Calu3 (cell line): ENCODE data around the gene PSPN. TPM values are rescaled to one million over a fixed set of nuclear protein-coding genes. Genes with fewer than 3 reads are reported as not detected.
A peak's percentile ranks its signal among the peaks of the same experiment; 100 is the strongest.

Experiments
- BruUV-seq: library from RNA; stranded (reverse); fragments of 400-500 nt; replicated peaks from 2 replicates; lab custom pipeline; 2021; lab: Mats Ljungman, UMichigan
- CTCF ChIA-PET: fragments of 300-600 bp; sonication (Branson Sonifier 250); formaldehyde crosslinking; loops from one replicate; lab custom pipeline; 2022; ENCODE audit warnings: antibody characterized with exemption; lab: Charles Lee
- DNase-seq: peaks from one replicate; pipeline ENCODE4 v3.0.0; 2022
- H3K27ac Mint-ChIP-seq: one replicate; pipeline ENCODE4 v1.8.0; 2022; ENCODE audit warnings: mixed read lengths; ENCODE audit not compliant: unreplicated experiment
- H3K27me3 Mint-ChIP-seq: one replicate; pipeline ENCODE4 v1.8.0; 2022; ENCODE audit warnings: mixed read lengths; ENCODE audit not compliant: unreplicated experiment
- H3K36me3 Mint-ChIP-seq: one replicate; pipeline ENCODE4 v1.8.0; 2022; ENCODE audit warnings: mild to moderate bottlenecking, moderate library complexity, mixed read lengths; ENCODE audit not compliant: insufficient read depth, unreplicated experiment
- H3K4me1 Mint-ChIP-seq: one replicate; pipeline ENCODE4 v1.8.0; 2022; ENCODE audit warnings: mild to moderate bottlenecking, low read depth, mixed read lengths; ENCODE audit not compliant: unreplicated experiment
- H3K4me3 Mint-ChIP-seq: one replicate; pipeline ENCODE4 v1.8.0; 2022; ENCODE audit warnings: mild to moderate bottlenecking, low read depth, moderate library complexity, mixed read lengths; ENCODE audit not compliant: unreplicated experiment
- H3K9me3 Mint-ChIP-seq: one replicate; pipeline ENCODE4 v1.8.0; 2022; ENCODE audit warnings: low read depth, mixed read lengths; ENCODE audit not compliant: unreplicated experiment
- CTCF ChIP-seq: fragments of 200-600 bp; IDR thresholded peaks from one replicate; pipeline ENCODE4 v1.8.0; 2022; ENCODE audit warnings: antibody characterized with exemption; ENCODE audit not compliant: unreplicated experiment
- intact Hi-C: fragments of 100-400 bp; cut with micrococcal nuclease; formaldehyde crosslinking; loops from one replicate; pipeline ENCODE4 v1.10.0; 2022; ENCODE audit not compliant: unreplicated experiment
- total RNA-seq: library from RNA; stranded (reverse); gene quantifications from 2 replicates; pipeline ENCODE4 v1.2.3, GENCODE V29; 2022

Gene PSPN
- total RNA-seq, 1 experiment from 2014 or later = 1.7 TPM

GRCh38 chr19:6416658-6417405 lies 41.1 kb upstream of the PSPN start:
- CTCF ChIA-PET = interaction anchor here (0.6 kb wide), 2 partner anchors 14 to 32 kb away, joined by 3 to 5 read pairs; no protein-coding TSS in a partner anchor
- Mint-ChIP-seq H3K9me3 (no peaks in the 10 kb centered on the region), H3K27ac (no peak overlapping the region), H3K36me3 (peaks cover 44% of the 10 kb centered on the region), H3K27me3 (no peaks in the 10 kb centered on the region), H3K4me1 (no peaks in the 10 kb centered on the region), H3K4me3 (no peak overlapping the region)
- no peak for TF ChIP-seq CTCF
- DNase-seq = no peak
- intact Hi-C loops = no loop called here
- BruUV-seq = no TSS peak

- no peak overlapping the region for H3K27ac Mint-ChIP-seq
- no peaks in the 10 kb centered on the region for H3K9me3 Mint-ChIP-seq
- no peak overlapping the region for H3K4me3 Mint-ChIP-seq
- intact Hi-C loops = no loop called here
- CTCF ChIA-PET = no interaction called here
- no peaks in the 10 kb centered on the region for H3K4me1 Mint-ChIP-seq
- BruUV-seq = no TSS peak
- no peak for TF ChIP-seq CTCF
- no peaks in the 10 kb centered on the region for H3K27me3 Mint-ChIP-seq
- no peak for DNase-seq
- H3K36me3 Mint-ChIP-seq = peaks cover 44% of the 10 kb centered on the region
These were observed 40.0 kb upstream of the PSPN start for GRCh38 chr19:6415591-6416190.

- Mint-ChIP-seq H3K4me1 (no peaks in the 10 kb centered on the region), H3K36me3 (peaks cover 44% of the 10 kb centered on the region), H3K4me3 (no peak overlapping the region), H3K27me3 (no peaks in the 10 kb centered on the region), H3K27ac (no peak overlapping the region), H3K9me3 (no peaks in the 10 kb centered on the region)
- intact Hi-C loops = no loop called here
- DNase-seq = no peak
- TSS peak; percentile 36 for BruUV-seq
- no peak for TF ChIP-seq CTCF
- CTCF ChIA-PET = no interaction called here
These were observed 39.3 kb upstream of the PSPN start for GRCh38 chr19:6414793-6415590.

- H3K27me3 Mint-ChIP-seq = no peaks in the 10 kb centered on the region
- BruUV-seq = no TSS peak
- H3K9me3 Mint-ChIP-seq = no peaks in the 10 kb centered on the region
- no peak for TF ChIP-seq CTCF
- H3K27ac Mint-ChIP-seq = no peak overlapping the region
- H3K36me3 Mint-ChIP-seq = peaks cover 37% of the 10 kb centered on the region
- DNase-seq = no peak
- CTCF ChIA-PET = interaction anchor here (0.7 kb wide), 1 partner anchor 1274 kb away, joined by 3 read pairs; no protein-coding TSS in a partner anchor
- no peak overlapping the region for H3K4me3 Mint-ChIP-seq
- no peaks in the 10 kb centered on the region for H3K4me1 Mint-ChIP-seq
- intact Hi-C loops = no loop called here
These were observed 38.2 kb upstream of the PSPN start for GRCh38 chr19:6413721-6414643.
